ENCODE data around the gene VEPH1. TPM values are rescaled to one million over a fixed set of nuclear protein-coding genes. Genes with fewer than 3 reads are reported as not detected.

Gene VEPH1
- total RNA-seq, 1 experiment from 2014 or later = 27.3 TPM

GRCh38 chr3:157404381-157404780, 98.8 kb downstream of the VEPH1 start:
- ATAC-seq (no peak), DNase-seq (no peak)
- Histone ChIP-seq H3K9ac (ENCODE audit: low read length) (no peak overlapping the region), H3F3A (ENCODE audit: low read length, unreplicated experiment) (no peaks in the 10 kb centered on the region), H3K36me3 (ENCODE audit: low read depth, low read length) (no peaks in the 10 kb centered on the region), H3K27ac (ENCODE audit: low read length) (no peak overlapping the region), H3K9me3 (ENCODE audit: low read length) (no peaks in the 10 kb centered on the region), H3K4me1 (ENCODE audit: insufficient read depth, low read length) (peaks cover 17% of the 10 kb centered on the region; the same call in 1 of the 2 replicates), H2AFZ (ENCODE audit: low read length) (no peak overlapping the region), H3K9me2 (replicated peaks; ENCODE audit: low read length) (no peaks in the 10 kb centered on the region), H3K27me3 (ENCODE audit: low read length) (no peaks in the 10 kb centered on the region), H4K20me1 (ENCODE audit: low read length) (no peaks in the 10 kb centered on the region), H3K79me2 (ENCODE audit: low read length) (no peaks in the 10 kb centered on the region), H3K4me2 (ENCODE audit: low read length) (no peak overlapping the region), H3K4me3 (ENCODE audit: low read length) (no peak overlapping the region)
- TF ChIP-seq EZH2phosphoT487 (IDR thresholded peaks at IDR 0.05; ENCODE audit: borderline replicate concordance, low read length) = no peak
- ChIA-PET CTCF (no interaction called here), POLR2A (ENCODE audit: unreplicated experiment) (no interaction called here)
- no TSS peak for BruUV-seq (replicated peaks)
- intact Hi-C loops (cut with micrococcal nuclease) = no loop called here

GRCh38 chr3:157398598-157398997, 104.6 kb downstream of the VEPH1 start:
- no TSS peak for BruUV-seq (replicated peaks)
- Histone ChIP-seq H2AFZ (ENCODE audit: low read length) (no peak overlapping the region), H3K9me2 (replicated peaks; ENCODE audit: low read length) (no peaks in the 10 kb centered on the region), H3F3A (ENCODE audit: low read length, unreplicated experiment) (no peaks in the 10 kb centered on the region), H3K4me3 (ENCODE audit: low read length) (no peak overlapping the region), H3K4me2 (ENCODE audit: low read length) (no peak overlapping the region), H4K20me1 (ENCODE audit: low read length) (no peaks in the 10 kb centered on the region), H3K4me1 (ENCODE audit: insufficient read depth, low read length) (no peaks in the 10 kb centered on the region), H3K9me3 (ENCODE audit: low read length) (no peaks in the 10 kb centered on the region), H3K27me3 (ENCODE audit: low read length) (no peaks in the 10 kb centered on the region), H3K9ac (ENCODE audit: low read length) (no peak overlapping the region), H3K36me3 (ENCODE audit: low read depth, low read length) (no peaks in the 10 kb centered on the region), H3K27ac (ENCODE audit: low read length) (no peak overlapping the region), H3K79me2 (ENCODE audit: low read length) (no peaks in the 10 kb centered on the region)
- ChIA-PET POLR2A (ENCODE audit: unreplicated experiment) (no interaction called here), CTCF (no interaction called here)
- TF ChIP-seq CTCF (conservative IDR thresholded peaks at IDR 0.05; ENCODE audit: low read depth, low read length) = no peak
- no peak for TF ChIP-seq EZH2 (IDR thresholded peaks at IDR 0.05; ENCODE audit: low read length, unreplicated experiment)
- TF ChIP-seq EZH2phosphoT487 (IDR thresholded peaks at IDR 0.05; ENCODE audit: borderline replicate concordance, low read length) = no peak
- DNase-seq (no peak), ATAC-seq (no peak)
- intact Hi-C loops (cut with micrococcal nuclease) = no loop called here

GRCh38 chr3:157394411-157394810, 108.8 kb downstream of the VEPH1 start:
- Histone ChIP-seq H3K27me3 (ENCODE audit: low read length) (no peaks in the 10 kb centered on the region), H3K9ac (ENCODE audit: low read length) (no peak overlapping the region), H3K9me2 (replicated peaks; ENCODE audit: low read length) (no peaks in the 10 kb centered on the region), H3K79me2 (ENCODE audit: low read length) (no peaks in the 10 kb centered on the region), H3K27ac (ENCODE audit: low read length) (no peak overlapping the region), H3K4me1 (ENCODE audit: insufficient read depth, low read length) (peaks cover 7% of the 10 kb centered on the region), H3F3A (ENCODE audit: low read length, unreplicated experiment) (no peaks in the 10 kb centered on the region), H3K4me3 (ENCODE audit: low read length) (no peak overlapping the region), H3K9me3 (ENCODE audit: low read length) (no peaks in the 10 kb centered on the region), H3K4me2 (ENCODE audit: low read length) (no peak overlapping the region), H2AFZ (ENCODE audit: low read length) (no peak overlapping the region), H4K20me1 (ENCODE audit: low read length) (no peaks in the 10 kb centered on the region), H3K36me3 (ENCODE audit: low read depth, low read length) (no peaks in the 10 kb centered on the region)
- intact Hi-C loops (cut with micrococcal nuclease) = no loop called here
- CTCF ChIA-PET = no interaction called here
- BruUV-seq (replicated peaks) = no TSS peak
- DNase-seq (no peak), ATAC-seq (no peak)
- TF ChIP-seq EZH2 (IDR thresholded peaks at IDR 0.05; ENCODE audit: low read length, unreplicated experiment) = no peak
- TF ChIP-seq CTCF (conservative IDR thresholded peaks at IDR 0.05; ENCODE audit: low read depth, low read length) = no peak
- no peak for TF ChIP-seq EZH2phosphoT487 (IDR thresholded peaks at IDR 0.05; ENCODE audit: borderline replicate concordance, low read length)
- POLR2A ChIA-PET (ENCODE audit: unreplicated experiment) = no interaction called here

Data from PC-3 (cell line).